GM18520 (cell line): ENCODE results near the gene MGST3.
"Not testable (repeated sequence)": the region's sequence is repeated elsewhere in the genome, so short reads cannot be mapped to it uniquely, and the experiment has no call there.

Experiments used
- ATAC-seq: cut with Tn5 transposase; IDR thresholded peaks from one replicate; pipeline ENCODE4 v1.9.1; 2021; ENCODE audit not compliant: unreplicated experiment

MGST3 gene

DNA sequence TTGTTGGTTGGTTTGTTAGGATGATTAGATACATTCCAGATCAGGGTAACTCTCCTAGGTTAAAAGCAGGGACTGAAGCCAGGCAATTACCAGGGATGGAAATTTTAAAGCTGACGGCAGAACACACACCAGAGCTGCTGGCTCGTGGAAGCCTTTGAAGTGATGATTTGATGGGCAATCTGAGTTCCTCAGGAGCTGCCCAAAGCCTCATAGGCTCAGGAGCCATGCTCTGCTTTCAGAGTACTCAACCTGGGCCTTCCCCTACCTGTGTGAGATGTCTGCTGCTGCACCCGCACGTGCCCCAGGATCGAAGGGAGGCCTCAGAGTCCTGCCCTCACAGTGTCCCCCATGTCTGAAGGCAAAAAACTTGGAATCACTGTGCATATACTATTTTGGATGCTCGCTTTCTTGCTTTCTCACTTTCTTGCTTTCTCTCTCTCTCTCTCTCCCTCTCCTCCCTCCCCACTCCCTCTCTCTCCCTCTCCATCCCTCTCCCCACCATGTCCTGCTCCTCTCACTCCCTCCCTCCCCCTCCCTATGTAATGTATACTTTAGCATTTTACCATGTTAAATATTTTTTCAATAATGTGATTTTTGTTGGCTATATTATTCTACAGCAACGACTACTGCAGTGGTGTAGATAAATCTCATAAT is 18.0 kb downstream of the MGST3 start:
- no peak for ATAC-seq

DNA sequence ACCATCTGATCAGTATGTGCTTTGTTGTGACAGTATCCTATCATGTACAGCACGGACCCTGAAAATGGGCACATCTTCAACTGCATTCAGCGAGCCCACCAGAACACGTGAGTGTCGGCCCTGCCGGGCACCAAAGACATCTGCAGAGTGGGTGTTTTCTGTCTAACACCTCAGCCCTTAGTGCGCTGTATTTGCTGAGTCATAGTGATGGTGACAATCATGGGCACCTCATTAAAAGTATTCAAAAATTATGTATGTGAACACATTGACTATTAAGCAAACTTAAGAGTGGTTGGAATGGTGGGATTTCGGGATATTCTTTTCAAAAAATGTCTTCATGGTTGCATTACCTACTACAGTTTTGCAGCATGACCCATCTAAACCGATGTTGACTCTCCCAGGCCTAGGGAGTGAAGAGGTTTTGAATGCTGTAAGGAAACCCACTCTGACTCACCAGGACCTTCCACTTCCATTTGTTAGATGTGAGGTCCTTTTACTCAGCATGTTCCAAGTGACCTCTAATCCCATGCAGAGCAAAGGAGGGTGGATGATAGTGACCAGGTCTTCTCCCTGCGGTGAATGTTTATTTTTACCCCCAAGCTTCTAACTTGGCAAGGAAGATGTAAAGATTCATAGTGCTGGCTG is 20.1 kb downstream of the MGST3 start:
- ATAC-seq, result no peak

DNA sequence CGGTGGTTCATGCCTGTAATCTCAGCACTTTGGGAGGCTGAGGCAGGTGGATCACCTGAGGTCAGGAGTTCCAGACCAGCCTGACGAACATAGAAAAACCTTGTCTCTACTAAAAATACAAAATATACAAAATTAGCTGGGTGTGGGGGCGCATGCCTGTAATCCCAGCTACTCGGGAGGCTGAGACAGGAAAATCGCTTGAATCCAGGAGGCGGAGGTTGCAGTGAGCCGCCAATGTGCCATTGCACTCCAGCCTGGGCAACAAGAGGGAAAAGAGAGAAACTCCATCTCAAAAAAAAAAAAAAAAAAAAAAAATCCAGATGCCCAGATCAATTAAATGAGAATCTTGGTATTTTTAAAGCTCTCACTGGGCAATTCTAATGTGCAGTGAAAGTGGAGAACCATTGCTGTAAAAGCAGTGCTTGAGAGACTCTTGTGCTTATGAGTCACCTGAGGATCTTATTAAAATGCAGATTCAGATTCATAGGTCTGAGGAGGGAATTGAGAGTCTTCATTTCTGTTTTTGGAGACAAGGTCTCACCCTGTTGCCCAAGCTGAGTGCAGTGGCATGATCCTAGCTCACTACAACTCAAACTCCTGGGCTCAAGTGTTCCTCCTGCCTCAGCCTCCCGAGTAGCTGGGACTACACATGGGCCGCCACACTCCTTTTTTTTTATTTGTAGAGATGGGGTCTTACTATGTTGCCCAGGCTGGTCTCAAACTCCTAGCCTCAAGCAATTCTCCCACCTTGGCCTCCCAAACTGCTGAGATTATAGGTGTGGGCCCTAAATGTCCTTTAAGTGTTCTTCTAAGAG is 27.9 kb downstream of the MGST3 start:
- ATAC-seq, result not testable (repeated sequence)

DNA sequence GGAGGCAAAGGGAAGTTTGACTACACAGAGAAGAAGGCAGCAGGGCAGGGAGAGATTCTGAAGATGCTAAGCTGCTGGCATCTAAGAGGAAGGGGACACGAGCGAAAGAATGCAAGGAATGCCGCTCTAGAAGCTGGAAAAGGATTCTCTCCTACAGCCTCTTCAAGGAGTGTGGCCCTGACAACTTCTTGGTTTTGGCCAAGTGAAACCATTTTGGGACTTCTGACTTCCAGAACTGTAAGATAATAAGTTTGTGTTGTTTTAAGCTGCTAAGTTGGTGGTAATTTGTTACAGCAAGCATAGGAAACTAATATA is 28.5 kb downstream of the MGST3 start:
- no peak for ATAC-seq

DNA sequence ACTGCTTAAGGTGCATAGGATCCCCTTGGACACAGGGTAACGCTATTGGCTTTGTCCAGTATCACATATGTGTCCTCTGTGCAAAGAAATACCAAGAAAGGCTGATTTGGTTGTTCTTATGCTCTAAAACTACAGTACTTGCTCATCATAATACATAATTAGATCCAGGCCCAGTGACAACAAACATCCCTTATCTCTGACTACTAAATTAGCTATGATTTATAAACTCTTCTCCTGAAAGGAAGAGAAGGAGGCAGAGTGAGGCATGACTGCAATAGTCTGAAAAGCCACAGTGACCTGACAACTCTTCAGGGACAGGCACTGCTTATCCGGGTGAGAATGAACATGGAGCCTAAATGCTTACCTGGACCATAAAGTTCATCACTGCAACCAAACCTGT is 30.7 kb downstream of the MGST3 start:
- no peak for ATAC-seq

DNA sequence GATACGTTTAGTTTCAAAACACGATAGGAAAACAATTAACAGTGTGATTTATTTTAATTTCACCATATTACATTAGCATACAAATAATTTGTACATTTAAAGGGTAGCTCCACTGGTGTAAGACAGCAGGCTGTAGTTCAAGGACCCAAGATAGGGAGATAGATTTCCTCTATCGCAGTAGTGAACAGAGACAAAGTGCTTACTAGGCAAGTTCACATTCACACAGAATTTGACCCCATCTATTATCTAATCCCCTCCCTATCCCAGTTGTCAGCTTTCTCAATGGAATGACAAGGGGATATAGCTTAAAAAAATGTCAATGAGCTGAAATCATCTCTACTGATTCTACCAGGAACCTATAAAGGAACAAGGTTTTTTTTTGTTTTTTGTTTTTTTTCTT is 31.2 kb downstream of the MGST3 start:
- no peak for ATAC-seq

DNA sequence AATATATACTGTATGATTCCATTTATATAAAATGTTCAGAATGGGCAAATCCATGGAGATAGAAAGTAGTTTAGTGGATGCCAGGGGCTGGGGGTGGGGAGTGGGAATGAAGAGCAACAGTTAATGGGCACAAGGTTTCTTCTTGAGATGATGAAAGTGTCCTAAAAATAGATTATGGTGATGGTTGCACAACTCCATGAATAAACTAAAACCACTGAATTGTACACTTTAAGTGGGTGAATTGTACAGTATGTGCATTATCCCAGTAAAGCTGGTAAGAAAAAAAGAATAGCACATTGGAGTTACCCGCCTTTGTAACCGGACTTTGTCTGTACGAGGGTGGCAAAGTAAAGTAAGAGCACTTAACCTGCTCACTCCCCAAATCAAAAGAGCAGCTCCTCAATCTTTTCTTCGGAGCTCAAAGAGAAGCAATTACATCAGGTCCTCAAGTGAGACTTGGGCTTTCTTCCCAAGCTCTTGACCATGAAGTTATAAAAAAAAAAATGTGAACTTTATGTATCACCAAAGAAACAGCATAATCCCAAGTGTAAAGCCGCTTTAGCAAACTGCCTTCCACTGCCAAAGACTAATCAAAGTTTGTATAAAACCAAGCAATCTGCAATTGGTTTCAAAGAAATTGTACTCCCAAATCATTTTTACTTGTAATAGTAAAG is 35.3 kb downstream of the MGST3 start:
- ATAC-seq, result no peak

DNA sequence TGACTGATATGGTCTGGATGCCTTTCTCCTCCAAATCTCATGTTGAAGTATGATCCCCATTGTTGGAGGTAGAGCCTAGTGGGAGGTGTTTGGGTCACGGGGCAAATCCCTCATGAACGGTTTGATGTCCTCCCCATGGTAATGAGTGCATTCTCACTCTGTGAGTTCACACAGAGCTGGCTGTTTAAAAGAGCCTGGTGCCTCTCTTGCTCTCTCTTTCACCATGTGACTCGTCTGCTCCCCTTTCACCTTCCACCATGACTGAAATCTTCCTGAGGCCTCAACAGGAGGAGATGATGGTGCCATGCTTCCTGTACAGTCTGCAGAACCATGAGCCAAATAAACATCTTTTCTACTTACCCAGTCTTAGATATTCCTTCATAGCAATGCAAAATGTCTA is 37.1 kb downstream of the MGST3 start:
- ATAC-seq, result no peak

DNA sequence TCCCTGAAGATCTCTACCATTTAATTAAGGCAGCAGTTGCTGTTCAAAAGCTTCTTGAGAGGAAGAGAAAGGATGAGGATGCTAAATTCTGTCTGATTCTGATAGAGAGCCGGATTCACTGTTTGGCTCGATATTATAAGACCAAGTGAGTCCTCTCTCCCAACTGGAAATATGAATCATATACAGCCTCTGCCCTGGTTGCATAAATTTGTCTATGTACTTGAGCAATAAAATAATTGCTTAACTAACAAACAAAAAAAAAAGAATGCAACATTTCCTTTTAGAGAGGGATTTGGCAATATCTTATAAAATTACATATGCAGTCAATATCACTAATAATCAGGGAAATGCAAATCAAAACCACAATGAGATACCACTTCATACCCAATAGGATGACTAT is 40.5 kb downstream of the MGST3 start:
- no peak for ATAC-seq

DNA sequence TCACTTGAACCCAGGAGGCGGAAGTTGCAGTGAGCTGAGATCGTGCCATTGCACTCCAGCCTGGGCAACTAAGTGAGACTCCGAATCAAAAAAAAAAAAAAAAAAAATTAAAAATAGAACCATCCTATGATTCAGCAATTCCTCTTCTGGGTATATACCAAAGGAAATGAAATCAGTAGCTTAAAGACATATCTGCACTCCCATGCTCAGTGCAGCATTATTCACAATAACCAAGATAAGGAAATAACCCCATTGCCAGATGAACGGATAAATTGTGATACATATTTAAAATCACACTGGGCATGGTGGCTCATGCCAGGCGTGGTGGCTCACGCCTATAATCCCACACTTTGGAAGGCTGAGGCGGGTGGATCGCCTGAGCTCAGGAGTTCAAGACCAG is 43.6 kb downstream of the MGST3 start:
- ATAC-seq, result no peak

DNA sequence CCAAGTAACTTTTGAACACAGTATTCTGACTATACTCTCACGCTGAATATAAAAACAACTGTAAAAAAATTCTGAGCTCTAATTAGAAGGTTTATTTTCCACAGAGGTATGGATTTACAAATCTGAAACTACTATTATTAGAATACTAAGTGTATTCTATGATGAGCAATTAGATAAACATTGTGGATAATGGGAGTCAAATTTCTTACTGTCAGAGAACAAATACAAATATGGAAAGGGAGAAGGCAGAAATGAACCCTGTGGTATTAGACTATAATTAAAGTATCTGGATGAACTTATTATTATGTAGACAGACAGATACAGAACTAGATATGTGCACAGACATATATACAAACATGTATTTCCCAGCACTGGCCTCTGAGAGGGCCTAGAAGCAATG is 44.8 kb downstream of the MGST3 start:
- ATAC-seq, result no peak

DNA sequence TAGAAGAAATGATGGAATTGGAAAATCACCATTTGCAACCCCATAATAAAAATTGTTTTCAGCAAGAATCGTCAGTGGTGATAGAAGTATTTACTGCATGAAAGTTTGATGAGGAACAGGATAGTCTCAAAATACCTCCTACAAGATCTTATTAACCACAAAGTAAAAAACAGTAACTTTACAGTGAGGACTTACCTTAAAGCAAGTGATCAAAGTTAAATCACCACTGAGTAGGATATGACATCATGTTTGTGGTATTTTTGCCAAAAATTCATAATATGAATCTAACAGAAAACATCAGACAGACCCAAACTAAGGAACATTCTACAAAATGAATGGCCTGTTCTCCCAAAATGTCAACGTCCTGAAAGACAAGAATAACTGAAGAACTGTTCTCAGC is 47.5 kb downstream of the MGST3 start:
- no peak for ATAC-seq

DNA sequence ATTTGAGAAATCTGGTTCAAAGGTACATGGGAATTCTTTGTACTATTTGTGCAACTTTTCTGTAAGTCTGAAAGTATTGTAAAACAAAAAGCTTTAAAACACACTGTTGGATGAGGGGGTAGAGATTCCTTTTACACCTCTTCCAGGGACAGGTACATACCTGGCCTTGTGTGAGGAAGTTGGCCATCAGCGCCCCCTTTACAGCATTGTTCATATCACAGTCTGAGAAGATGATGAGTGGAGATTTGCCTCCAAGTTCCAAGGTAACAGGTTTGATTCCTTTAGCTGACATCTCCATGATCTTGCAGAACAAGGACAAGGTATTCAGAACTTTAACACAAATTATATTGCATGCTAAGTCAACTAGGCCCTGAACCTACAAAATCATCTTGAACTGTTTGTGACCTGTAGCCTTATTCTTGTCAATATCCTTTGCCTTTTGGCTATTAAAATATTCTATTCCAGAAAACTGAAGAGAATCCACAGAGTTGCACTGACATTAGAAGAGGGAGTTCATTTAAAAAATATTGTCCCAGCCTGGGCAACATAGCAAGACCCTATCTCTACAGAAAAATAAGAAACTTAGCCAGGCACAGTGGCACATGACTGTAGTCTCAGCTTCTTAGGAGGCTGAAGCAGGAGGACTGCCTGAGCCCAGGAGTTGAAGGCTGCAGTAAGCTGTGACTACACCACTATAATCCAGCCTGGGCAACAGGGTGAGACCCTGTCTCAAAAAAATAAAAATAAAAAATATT is 48.4 kb downstream of the MGST3 start:
- no peak for ATAC-seq

DNA sequence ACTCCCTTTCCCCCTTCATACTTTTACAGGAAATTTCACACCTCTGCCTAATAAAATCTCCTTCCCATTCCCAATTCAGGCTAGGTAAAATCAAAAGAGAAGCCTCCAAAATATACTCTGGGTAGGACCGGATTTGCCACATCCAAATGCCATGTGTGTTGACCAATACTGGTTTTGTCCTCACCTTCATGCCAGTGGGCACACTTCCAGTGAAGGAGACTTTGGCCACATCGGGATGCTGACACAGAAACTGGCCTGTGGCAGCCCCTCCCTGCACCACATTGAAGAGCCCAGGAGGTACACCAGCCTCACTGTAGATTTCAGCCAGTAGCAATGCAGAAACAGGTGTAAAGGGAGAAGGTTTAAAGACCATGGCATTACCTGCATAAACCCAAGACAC is 49.3 kb downstream of the MGST3 start:
- no peak for ATAC-seq

DNA sequence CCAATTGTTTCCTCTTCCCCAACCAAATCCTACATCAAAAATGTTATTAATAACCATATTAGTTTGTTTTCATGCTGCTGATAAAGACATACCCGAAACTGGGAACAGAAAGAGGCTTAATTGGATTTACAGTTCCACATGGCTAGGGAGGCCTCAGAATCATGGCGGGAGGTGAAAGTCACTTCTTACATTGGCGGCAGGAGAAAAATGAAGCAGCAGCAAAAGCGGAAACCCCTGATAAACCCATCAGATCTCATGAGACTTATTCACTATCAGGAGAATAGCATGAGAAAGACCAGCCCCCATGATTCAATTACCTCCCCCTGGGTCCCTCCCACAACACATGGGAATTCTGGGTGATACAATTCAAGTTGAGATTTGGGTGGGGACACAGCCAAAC is 49.7 kb downstream of the MGST3 start:
- ATAC-seq, result not testable (repeated sequence)

DNA sequence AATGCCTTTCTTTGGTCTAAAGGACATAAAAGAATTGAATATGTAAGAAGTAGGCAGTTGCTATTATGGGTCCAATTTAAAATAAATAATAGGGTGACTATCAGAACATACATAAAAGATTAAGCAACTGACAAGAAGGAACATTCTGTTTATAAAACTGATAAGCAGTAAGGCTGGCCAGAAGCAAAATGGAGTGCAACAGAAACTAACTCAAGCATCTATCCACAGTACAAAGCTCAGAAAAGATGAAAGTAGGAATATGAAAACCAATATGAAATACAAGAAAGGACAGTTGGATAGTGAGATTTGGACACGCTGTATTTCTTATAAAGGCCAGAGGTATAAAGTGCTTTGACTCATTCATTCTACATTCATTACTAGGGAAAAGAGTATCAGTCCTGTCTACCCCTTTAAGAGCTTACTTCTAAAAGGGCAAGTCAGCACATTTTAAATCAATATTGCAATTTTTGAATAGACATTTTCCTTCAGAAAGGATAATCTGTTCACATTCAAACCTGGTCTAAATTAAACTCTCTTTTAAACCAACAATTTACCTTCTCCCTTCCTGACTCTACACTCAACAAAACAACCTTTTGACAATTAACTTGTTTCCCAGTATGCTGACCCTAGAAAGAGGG is 52.9 kb downstream of the MGST3 start:
- ATAC-seq, result no peak

DNA sequence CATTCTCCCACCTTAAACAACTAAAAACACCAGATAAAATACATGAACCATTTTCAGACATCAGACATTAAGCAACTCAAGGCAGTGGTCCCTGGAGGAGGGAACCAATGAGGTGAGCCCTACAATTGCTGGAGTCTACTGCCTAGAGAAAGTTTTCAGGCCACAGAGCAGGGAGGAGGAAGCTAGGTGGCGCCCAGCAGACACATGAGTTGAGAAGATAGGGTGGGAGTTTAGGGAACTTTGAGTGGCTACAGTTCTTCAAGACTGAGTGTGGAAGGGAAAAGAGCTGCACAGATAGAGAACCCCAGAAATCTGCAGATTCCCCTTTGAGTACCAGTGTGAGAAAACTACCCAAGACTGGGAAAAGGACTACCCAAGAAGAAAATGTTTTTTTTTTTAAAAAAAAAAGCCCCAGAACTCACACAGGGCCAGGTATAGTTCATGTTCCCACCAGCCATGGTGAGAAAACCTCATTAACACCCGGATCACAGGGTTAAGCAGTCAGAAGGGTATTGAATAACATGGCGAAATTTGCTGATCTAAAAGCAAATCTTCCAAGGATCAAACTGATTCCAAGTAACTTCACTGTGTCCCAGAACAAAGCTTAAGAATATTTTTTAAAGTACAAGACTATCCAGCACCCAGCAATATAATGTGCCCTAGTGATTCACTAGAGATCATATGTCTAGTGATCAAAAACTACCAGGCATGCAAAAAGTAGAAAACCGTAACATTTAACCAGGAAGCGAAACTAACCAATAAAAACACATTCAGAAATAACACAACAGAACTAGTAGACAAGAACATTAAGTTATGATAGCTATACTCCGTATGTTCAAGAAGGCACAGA is 55.3 kb downstream of the MGST3 start:
- no peak for ATAC-seq

DNA sequence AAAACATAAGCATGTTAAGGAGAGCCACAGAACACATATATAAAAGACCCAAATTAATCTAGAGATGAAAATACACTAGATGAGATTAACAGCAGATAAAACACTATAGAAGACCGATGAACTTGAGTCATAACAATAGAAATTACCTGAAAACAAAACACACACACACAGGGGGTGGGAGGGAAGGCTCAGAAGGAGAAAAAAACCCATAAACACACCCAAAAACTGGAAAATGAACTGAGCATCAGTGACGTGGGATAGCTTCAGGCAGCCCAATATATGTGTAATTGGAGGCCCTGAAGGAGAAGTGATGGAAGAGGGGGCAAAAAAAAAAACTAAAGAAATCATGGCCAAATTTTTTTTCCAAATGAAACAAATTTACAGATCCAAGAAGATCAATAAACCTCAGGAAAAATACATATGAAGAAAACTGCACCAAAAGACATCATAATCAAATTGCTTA is 56.0 kb downstream of the MGST3 start:
- no peak for ATAC-seq

DNA sequence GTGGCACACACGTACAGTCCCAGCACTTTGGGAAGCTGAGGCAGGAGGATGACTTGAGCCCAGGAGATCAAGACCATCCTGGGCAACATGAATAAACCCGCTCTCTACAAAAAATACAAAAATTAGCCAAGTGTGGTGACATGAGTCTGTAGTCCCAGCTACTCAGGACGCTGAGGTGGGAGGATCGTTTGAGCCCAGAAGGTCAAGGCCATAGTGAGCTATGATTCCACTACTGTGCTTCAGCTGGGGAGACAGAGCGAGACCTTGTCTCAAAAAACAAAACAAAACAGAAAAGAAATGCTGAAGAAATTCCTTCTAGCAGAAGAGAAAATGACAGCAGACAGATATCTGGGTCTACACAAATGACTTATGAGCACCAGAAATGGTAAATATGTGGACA is 57.0 kb downstream of the MGST3 start:
- no peak for ATAC-seq

DNA sequence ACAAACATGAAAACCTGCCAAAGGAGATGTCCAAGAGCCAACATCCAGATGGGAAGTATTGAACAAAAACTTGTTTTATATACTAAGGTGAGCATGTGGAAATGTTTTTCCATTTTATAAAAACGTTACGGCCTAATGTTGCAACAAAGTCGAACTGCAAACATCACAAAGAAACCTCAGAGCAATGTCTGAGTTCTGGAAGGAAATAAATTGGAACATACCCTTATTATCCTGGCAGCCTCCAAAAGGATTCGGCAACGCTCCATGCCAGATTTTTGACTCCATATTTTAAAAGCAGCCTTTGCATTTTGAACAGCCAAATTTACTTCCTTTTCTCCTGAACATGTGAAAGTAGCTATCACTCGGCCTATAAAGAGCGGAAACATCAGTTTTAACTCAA is 64.0 kb downstream of the MGST3 start:
- no peak for ATAC-seq
